ENCODE data around the gene SH3BGR.
"Not testable (repeated sequence)": the region's sequence is repeated elsewhere in the genome, so short reads cannot be mapped to it uniquely, and the experiment has no call there.

The SH3BGR gene

GRCh38 chr21:39518055-39518846, 66.5 kb downstream of the SH3BGR start:
- DNase-seq: peak; percentile 76

- peak; percentile 19 for DNase-seq
These were observed 67.1 kb downstream of the SH3BGR start for GRCh38 chr21:39518847-39519210.

- DNase-seq: peak; percentile 37
These were observed 68.1 kb downstream of the SH3BGR start for GRCh38 chr21:39519835-39520234.

- no peak for DNase-seq
These were observed 71.6 kb downstream of the SH3BGR start for GRCh38 chr21:39523399-39523798.

GRCh38 chr21:39523915-39524314, 72.1 kb downstream of the SH3BGR start:
- DNase-seq: no peak

DNA sequence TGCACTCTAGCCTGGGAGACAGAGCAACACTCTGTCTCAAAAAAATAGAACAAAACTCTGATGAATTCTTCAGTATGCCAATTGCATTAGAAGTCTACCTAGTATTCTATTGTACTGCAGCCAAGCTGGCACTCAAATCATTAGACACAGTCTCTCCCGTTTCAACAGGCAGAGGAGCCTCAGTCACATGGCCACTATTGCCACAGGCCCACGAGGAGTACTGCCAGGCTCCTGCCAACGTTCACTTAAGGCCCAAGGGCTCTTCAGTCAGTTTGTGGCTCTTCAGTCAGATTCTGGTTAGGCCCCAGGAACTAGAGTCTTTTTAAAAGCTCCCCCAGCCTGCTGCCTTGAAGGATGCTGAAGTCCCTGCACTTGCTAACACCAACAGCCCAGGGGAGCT, 73.4 kb downstream of the SH3BGR start:
- DNase-seq: no peak

GRCh38 chr21:39525601-39526000, 73.8 kb downstream of the SH3BGR start:
- DNase-seq: no peak

GRCh38 chr21:39527067-39527595, 75.4 kb downstream of the SH3BGR start:
- no peak for DNase-seq

DNA sequence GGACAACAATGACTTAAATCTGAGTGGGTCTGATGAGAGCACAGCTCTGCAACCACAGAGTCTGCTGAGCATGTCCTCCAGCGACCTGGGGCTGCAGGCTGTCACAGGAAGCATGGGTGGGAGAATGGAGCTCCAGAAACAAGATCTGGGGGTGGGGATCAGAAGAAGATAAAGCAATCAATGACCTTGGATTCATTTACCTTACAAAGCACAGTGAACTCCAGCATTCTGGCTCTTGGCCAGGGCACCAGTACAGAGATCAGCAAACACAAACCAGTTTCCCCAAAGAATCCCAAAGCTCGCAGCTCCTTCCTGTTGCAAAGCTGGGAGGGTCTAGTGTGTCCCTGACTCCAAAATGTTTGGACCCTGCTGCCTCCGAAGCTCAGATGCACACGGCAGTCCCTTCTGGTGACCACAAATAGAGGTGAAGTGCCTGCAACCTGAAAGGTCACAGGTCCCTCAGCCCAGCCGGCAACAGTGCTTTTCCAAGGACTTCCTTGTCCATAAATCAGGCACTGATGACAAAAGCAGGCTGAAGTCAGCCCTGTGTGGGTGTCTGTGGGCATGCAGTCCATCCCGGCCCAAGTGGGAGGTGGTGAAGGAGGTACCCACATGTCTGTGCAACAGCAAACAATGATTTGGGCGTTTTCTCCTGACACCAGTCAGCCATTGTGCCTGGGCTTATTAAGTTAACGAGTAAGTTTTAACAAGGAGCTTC, 76.1 kb downstream of the SH3BGR start:
- DNase-seq: no peak

DNA sequence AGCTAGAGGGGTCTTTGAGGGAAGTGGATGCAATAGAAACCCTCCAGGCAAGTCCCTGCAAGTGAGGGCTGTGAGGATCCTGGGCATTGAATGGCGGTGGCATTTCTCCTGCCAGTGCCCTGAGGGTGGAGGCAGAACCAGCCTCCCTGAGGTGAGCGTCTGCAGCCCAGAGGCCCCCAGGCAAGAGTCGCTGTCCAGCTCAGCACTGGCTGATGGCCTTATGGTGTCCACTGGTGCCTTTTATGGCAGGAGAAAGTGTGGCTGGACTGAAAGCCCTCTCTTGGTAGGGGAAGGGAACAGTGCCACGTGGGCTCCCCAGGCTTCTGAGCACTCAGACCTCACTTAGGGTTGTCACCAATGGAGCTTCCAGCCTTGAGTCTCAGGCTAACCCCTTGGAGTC, 77.3 kb downstream of the SH3BGR start:
- no peak for DNase-seq

DNA sequence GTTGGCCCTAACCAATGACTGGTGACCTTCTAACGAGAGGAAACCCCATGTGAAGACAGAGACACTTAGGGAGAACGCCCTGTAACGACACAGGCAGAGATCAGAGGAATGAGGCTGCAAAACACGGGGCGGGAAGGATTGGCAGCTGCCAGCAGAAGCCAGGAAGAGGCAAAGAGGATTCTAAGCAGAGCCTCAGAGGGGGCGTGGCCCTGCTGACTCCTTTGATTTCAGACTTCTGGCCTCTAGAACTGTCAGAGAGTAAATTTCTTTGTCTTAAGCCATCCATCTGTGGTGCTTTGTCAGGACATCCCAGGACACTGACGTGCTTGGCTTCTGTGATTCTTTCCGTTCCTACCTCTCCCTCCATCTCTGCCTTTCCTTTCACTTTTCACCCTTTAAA, 79.3 kb downstream of the SH3BGR start:
- DNase-seq: no peak

- DNase-seq: no peak
These were observed 80.1 kb downstream of the SH3BGR start for GRCh38 chr21:39531840-39532239.

GRCh38 chr21:39533545-39534380, 82.0 kb downstream of the SH3BGR start:
- DNase-seq: no peak

GRCh38 chr21:39535646-39536437, 84.1 kb downstream of the SH3BGR start:
- DNase-seq: no peak

DNA sequence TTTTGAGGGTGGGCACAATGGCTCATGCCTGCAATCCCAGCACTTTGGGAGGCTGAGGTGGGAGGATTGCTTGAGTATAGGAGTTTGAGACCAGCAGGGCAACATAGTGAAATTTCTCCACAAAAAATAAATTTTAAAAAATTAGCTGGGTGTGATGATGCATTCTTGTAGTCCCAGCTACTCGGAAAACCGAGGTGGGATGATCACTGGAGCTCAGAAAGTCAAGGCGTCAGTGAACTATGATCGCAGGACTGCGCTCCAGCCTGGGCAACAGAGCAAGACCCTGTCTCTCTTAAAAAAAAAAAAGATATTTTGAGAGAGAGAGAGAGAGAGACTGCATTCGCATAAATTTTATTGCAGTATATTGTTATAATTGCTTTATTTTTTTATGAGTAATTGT, 85.1 kb downstream of the SH3BGR start:
- DNase-seq: no peak

GRCh38 chr21:39537571-39537970, 85.8 kb downstream of the SH3BGR start:
- no peak for DNase-seq

DNA sequence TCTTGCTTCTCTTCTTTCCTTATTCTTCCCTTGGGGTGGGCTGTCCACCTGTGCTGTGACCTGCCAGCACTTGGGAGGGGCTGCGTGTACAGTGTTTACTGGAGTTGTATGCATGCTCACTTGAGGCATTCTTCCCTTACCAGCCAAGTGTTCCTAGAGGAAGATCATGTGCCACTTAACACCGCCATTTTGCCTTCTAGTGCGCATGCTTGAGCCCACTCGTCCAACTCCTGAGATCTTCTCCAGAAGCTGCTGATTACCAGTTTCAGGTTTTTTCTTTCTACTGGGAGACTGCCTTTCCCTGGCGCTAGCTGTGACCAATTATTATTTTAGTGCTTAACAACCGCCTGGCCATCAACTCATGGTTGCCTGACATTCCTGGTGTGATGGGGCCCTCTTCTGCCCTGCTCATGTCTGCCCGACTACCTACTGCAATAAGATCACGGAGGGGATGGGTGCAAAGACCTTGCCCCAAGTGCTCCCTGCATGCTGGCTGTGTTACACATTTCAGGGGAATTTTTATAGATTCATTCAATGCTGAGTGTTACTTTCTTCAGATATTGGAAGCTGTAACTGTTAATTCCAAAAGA, 86.8 kb downstream of the SH3BGR start:
- no peak for DNase-seq

- DNase-seq: not testable (repeated sequence)
These were observed 88.6 kb downstream of the SH3BGR start for GRCh38 chr21:39540367-39540766.

DNA sequence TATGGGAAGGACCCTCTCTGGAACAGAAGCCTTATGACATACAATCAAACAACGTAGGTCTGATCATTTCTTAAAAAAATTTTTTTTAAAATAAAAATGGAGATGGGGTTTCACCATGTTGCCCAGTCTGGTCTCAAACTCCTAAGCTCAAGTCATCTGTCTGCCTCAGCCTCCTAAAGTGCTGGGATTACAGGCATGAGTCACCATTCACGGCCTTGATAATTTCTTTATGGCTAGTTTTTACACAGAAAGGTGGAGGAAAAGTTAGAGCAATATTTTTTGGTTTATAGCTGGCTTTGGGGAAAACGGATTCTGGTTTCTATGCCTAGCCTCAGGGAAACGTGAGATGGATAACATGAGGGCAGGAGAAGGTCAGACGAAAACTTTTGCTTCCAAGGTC, 91.0 kb downstream of the SH3BGR start:
- DNase-seq: no peak

GRCh38 chr21:39546522-39546921, 94.8 kb downstream of the SH3BGR start:
- no peak for DNase-seq

- DNase-seq: no peak
These were observed 101.1 kb downstream of the SH3BGR start for GRCh38 chr21:39552856-39553255.

DNA sequence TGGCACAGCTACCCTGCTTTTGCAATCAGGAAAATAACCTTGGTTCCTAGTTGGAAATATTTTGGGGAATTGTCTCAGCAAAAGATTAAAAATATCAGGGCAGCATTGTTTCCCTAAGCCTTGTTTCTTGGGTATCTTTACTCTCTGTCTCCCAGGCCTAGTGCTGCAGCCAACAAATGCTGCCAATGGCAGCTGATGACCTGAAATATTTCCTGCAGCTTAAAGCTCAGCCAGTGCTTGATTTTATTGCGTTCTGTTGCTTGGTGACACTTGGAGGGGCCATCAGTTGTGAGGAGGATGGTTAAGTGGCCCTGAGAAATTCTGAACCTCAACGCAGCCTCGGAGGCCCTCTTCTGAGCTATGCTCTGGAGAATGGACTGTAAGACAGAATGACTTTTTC, 101.6 kb downstream of the SH3BGR start:
- no peak for DNase-seq
